ENCODE results near the gene MLLT3.

The MLLT3 gene

DNA sequence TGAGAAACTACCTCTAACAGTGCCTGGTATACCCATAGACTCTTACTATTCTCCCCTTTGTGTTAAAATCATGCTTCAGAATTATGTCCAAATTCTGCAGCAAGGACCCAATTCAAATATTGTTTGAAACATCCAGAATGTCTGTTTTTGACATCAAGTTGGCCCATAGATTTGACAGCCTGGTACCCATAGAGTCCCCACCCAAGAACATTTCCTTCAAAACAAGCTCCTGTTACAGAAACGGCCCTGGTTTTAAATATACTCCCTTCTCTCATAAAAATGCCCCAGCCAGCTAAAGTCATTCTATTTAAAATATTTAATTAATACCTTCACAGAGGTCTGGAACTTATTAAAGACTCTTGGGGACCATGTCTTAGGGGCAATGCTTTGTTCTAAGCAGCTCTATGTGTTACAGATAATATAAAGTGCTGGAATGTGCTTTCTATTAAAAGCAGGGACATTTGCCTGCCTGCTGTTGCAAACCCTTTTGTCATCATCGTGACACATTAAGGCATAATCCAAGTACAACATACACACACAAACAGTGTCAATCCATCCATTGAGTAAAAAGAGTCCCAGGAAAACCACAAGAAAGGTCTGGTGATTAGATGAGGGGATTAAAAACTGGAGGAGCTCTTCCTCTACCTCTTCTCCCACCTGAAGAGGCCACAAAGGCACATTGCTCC, 321.7 kb downstream of the MLLT3 start:
- CTCF ChIA-PET = interaction anchor here (1.1 kb wide), 1 partner anchor 10 kb away, joined by 3 read pairs; no protein-coding TSS in a partner anchor
- POLR2A ChIA-PET (ENCODE audit: low non-redundant PET) = no interaction called here
- TF ChIP-seq, protein P1, sequence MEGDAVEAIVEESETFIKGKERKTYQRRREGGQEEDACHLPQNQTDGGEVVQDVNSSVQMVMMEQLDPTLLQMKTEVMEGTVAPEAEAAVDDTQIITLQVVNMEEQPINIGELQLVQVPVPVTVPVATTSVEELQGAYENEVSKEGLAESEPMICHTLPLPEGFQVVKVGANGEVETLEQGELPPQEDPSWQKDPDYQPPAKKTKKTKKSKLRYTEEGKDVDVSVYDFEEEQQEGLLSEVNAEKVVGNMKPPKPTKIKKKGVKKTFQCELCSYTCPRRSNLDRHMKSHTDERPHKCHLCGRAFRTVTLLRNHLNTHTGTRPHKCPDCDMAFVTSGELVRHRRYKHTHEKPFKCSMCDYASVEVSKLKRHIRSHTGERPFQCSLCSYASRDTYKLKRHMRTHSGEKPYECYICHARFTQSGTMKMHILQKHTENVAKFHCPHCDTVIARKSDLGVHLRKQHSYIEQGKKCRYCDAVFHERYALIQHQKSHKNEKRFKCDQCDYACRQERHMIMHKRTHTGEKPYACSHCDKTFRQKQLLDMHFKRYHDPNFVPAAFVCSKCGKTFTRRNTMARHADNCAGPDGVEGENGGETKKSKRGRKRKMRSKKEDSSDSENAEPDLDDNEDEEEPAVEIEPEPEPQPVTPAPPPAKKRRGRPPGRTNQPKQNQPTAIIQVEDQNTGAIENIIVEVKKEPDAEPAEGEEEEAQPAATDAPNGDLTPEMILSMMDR (conservative IDR thresholded peaks at IDR 0.05; ENCODE audit: low read depth) = no peak
- DNase-seq (ENCODE audit: low spot score) = no peak
- H3K27ac ChIP-seq = no peak overlapping the region

DNA sequence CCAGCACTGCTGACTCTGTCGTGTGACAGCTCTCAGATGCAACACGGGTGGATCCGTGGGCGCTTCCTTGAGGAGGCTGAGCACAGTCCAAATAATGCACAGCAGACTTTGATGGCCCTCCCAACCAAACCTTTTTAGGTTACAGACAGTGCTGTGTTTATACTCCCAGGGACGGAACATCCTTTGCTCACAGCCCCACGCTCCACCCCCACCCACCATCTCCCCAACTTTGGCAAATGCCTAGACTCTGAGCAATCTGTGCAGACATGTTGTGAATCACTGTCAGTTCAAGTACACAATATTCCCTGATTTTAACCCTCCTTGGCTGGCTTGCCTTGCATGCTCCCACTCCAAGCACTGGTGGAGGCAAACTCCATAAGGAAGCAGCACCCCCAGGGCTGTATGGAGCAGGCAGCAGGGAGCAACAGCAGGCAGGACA, 324.6 kb downstream of the MLLT3 start:
- TF ChIP-seq, protein P1 (conservative IDR thresholded peaks at IDR 0.05; ENCODE audit: low read depth) = no peak
- POLR2A ChIA-PET (ENCODE audit: low non-redundant PET) = no interaction called here
- peak; percentile 30 for DNase-seq (ENCODE audit: low spot score)
- peak overlapping the region; percentile 67 for H3K27ac ChIP-seq
- CTCF ChIA-PET = interaction anchor here (0.6 kb wide), 1 partner anchor 1597 kb away, joined by 5 read pairs; no protein-coding TSS in a partner anchor

DNA sequence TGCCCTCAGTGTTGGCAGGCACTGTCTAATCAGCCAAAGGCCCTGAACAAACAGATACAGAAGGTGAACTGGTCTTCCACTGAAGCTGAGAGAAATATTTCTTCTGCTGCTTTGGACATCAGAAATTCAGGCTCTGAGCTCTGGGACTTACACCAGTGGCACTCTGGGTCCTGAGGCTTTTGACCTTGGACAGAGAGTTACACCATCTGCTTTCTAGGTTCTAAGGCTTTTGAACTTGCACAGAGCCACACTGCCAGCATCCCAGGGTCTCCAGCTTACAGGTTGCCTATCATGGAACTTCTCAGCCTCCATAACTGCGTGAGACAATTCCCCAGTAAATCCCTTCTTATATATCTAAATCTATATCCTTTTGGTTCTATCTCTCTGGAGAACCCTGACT, 326.7 kb downstream of the MLLT3 start:
- TF ChIP-seq, protein P1 (conservative IDR thresholded peaks at IDR 0.05; ENCODE audit: low read depth) = no peak
- POLR2A ChIA-PET (ENCODE audit: low non-redundant PET) = no interaction called here
- CTCF ChIA-PET = no interaction called here
- no peak for DNase-seq (ENCODE audit: low spot score)
- H3K27ac ChIP-seq = no peak overlapping the region

DNA sequence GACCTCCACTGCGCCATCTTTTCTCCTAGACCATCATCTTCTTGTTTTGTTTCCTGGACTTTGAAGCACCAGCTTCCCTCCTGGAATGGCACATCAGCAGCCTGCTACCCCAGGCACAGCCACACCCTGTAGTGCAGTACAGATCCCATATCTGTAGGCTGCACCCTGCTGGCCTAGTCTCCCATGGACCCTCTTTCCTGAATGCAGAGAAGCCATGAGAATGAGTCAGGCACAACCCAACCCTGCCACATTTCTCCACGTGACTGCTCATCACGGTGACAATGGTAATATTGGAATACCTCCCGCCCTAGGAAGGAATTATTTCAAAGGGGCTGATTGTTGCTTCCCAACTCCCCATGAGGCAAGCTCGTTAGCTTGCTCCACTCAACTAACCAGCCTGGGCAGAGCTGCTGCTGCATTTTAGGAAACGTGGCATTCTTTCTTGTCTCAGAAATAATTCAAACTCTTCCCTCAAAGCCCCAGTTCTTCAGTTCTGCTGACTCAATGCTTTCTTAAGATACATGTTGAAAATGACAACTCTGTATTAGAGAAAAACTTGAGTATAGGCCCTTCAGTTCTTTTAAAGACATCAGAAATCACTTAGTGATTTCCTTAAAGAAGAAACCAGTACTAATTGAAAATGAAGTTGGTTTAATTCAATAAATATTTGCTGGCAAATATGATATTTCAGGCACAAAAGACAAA, 328.1 kb downstream of the MLLT3 start:
- POLR2A ChIA-PET (ENCODE audit: low non-redundant PET) = no interaction called here
- H3K27ac ChIP-seq = no peak overlapping the region
- CTCF ChIA-PET = interaction anchor here (0.6 to 0.7 kb wide), 3 partner anchors 10 to 815 kb away, joined by 3 read pairs; no protein-coding TSS in a partner anchor
- DNase-seq (ENCODE audit: low spot score) = no peak
- TF ChIP-seq, protein P1 (conservative IDR thresholded peaks at IDR 0.05; ENCODE audit: low read depth) = no peak

DNA sequence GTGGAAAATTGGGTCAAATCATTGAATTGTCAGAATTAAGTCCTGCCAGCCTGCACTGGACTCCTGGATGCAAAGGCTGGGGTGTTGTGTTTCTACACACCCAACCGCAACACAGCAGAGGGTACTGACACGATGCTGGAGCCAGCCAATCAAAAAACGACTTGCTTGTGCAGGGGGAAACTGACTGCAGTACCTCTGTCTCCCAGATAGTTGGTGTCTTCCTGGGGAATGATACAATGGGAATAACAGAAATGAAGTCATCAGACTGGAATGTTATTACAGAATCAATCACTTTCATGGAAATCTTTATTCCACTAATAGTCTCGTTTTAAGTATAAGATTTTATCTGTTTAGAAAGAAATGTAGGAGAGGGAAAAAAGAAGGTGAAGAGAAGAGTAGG, 330.3 kb downstream of the MLLT3 start:
- POLR2A ChIA-PET (ENCODE audit: low non-redundant PET) = no interaction called here
- DNase-seq (ENCODE audit: low spot score) = peak; percentile 69
- TF ChIP-seq, protein P1 (conservative IDR thresholded peaks at IDR 0.05; ENCODE audit: low read depth) = no peak
- CTCF ChIA-PET = no interaction called here
- no peak overlapping the region for H3K27ac ChIP-seq
